ENCODE results near the gene PRPF6.

- no peak for TF ChIP-seq CTCF (IDR thresholded peaks at IDR 0.05)
- TF ChIP-seq POLR2A (IDR thresholded peaks at IDR 0.05) = no peak
Observed at GRCh38 chr20:63944078-63944941, 36.6 kb upstream of the PRPF6 start.

Data from esophagus squamous epithelium (tissue), 4 donors.